Omental fat pad (tissue), 4 donors: ENCODE data around the gene TRIM38. TPM values are rescaled to one million over a fixed set of nuclear protein-coding genes. Genes with fewer than 3 reads are reported as not detected.
"Not testable (repeated sequence)": the region's sequence is repeated elsewhere in the genome, so short reads cannot be mapped to it uniquely, and the experiment has no call there.

Experiments
- ATAC-seq: fragments of 150-250 bp; one replicate; pipeline ENCODE4 v1.9.1; 2016; ENCODE audit warnings: mild to moderate bottlenecking, moderate library complexity; ENCODE audit not compliant: low FRiP score
- DNase-seq: peaks from one replicate; pipeline ENCODE4 v3.0.0-alpha.2; 2019; ENCODE audit warnings: low spot score
- CTCF ChIP-seq, 3 donors: fragments of 450-650 bp; IDR thresholded peaks; one replicate each; pipeline ENCODE4 v1.5.1; 2016 to 2017; ENCODE audit warnings: antibody characterized with exemption in 3 of 3, mild to moderate bottlenecking in 3 of 3, moderate library complexity in 2 of 3
- total RNA-seq, 4 donors: library from RNA; depleted of rRNA; stranded (reverse); fragments of >200 nt; gene quantifications; one replicate each; pipeline ENCODE4 v1.1.0, GENCODE V29; 2016

The TRIM38 gene
- total RNA-seq, 4 donors from 2014 or later = 7.8 to 21.6 (median 11.7) TPM

DNA sequence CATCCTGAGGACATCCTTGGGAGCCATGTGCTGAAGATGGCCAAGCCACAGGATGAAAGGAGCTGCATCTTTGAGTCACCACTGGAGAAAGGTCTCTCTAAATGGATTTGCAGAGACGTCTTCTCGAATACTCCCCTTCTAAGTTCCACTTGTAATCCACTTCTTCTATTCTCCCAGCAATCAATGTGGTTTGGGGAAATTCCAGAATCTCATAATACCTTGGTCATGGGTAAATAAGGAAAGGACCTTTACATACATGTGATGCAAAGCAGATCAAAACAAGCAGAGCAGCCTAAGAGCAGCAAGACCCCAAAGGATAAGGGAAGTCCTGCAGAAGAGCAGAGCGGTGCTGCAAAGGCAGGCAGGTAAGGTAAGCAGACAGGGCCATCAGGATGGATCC, 35.3 kb downstream of the TRIM38 start:
- no peak for ATAC-seq
- no peak for DNase-seq
- no peak for TF ChIP-seq CTCF (IDR thresholded peaks at IDR 0.05)

GRCh38 chr6:25998379-25998778, 35.8 kb downstream of the TRIM38 start:
- ATAC-seq (no peak), DNase-seq (no peak)
- TF ChIP-seq CTCF (IDR thresholded peaks at IDR 0.05) = no peak

DNA sequence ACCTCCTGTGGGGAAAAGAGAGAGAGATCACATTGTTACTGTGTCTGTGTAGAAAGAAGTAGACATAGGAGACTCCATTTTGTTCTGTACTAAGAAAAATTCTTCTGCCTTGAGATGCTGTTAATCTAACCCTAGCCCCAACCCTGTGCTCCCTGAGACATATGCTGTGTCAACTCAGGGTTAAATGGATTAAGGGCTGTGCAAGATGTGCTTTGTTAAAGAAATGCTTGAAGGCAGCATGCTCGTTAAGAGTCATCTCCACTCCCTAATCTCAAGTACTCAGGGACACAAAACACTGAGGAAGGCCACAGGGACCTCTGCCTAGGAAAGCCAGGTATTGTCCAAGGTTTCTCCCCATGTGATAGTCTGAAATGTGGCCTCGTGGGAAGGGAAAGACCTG, 36.6 kb downstream of the TRIM38 start:
- not testable (repeated sequence) for ATAC-seq, DNase-seq

DNA sequence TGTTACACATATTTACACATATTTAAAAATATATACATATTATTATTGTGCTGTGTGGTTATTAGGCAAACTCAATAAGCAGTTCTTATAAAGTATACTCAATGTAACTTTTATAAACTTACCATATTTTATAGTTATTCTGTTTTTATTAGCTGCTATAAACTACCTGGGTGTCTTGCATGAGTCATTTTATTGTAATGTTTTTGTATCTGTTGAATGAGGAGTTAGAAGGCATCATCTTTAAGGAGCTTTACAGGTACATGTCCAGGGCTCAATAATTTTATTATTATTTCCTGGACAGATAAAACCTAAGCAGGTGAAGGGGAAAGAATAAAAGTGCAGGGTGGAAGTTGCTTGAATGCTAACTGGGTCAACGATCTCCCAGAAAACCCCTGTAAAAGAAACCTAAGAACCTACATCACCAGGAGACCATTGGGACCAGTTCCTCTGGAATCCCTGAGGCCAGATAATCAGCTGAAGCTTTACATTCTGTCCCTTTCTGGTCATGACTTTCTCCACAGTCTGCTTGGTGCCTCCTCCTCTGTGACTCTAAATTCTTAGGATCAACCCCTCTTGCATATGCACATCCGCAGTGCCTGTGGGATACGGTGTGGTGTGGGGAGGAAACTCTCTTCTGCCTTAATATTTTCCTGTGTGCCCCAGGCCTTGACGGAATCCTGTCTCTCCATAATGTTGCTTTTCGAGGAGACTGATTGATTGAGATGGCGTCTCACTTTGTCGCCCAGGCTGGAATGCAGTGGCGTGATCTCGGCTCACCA, 38.0 kb downstream of the TRIM38 start:
- no peak for TF ChIP-seq CTCF (IDR thresholded peaks at IDR 0.05)
- ATAC-seq = no peak
- no peak for DNase-seq

DNA sequence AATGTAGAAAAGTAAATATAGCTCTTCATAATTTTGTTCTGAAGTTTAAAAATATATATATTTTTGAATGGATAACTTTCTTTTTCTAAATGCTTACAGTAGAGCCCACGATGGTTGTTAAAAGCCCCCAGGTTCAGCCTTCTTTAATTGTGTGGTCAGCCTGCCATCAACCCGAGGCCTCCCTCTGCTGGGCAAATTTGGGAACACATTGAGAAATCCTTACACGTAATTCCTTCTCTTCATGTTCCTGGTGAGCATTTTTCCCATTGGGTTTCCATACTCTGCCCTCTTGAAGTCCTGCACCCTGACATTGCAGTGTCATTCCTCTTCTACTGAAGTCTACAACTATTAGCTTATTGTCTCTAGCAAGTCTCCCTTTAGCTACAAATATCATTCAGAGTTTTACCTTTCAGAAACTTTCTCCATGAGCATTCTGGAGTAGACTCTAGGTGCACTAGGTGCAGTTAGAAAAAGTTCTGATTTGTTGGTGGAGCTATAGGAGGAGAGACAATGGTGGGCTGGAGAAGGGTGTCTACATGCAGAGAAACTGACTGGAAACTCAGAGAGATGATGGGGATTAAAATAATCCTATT, 40.6 kb downstream of the TRIM38 start:
- ATAC-seq (no peak), DNase-seq (peak; percentile 54)
- TF ChIP-seq CTCF (IDR thresholded peaks at IDR 0.05) = peak in 1 of 3 donors; percentile 29

- DNase-seq = no peak
- TF ChIP-seq CTCF (IDR thresholded peaks at IDR 0.05) = no peak
Observed at GRCh38 chr6:26006086-26006939, 43.7 kb downstream of the TRIM38 start.

DNA sequence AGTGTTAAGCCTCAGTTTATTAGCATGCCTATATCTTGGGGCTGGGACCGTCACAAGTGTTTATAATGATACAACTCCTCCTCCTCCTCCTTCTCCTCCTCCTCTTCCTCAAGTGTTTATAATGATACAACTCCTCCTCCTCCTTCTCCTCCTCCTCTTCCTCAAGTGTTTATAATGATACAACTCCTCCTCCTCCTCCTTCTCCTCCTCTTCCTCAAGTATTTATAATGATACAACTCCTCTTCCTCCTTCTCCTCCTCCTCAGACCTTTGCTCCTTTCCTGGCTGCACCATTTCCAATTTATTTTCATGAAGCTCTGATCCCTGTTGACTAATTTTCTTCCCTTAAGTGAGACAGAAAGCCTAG, 44.3 kb downstream of the TRIM38 start:
- not testable (repeated sequence) for ATAC-seq, DNase-seq

More at GRCh38 chr6:26006086-26006939, 43.7 kb downstream of the TRIM38 start:
- no peak for ATAC-seq
